C4-2B (cell line): ENCODE results near the gene KLK6.
"Not testable (repeated sequence)": the region's sequence is repeated elsewhere in the genome, so short reads cannot be mapped to it uniquely, and the experiment has no call there.

Source experiments
- H3K27ac ChIP-seq: fragments of 450-650 bp; 2 replicates; pipeline ENCODE4 v1.5.1; 2017
- CTCF ChIP-seq: fragments of 450-650 bp; conservative IDR thresholded peaks from 2 replicates; pipeline ENCODE4 v1.5.1; 2017; ENCODE audit warnings: mild to moderate bottlenecking
- ZFX ChIP-seq: fragments of 450-650 bp; IDR thresholded peaks from 2 replicates; pipeline ENCODE4 v1.6.1; 2017

The KLK6 gene

GRCh38 chr19:50992666-50993035 lies 23.3 kb upstream of the KLK6 start:
- TF ChIP-seq CTCF = no peak
- H3K27ac ChIP-seq = no peak overlapping the region

GRCh38 chr19:50984416-50984815 lies 15.0 kb upstream of the KLK6 start:
- not testable (repeated sequence) for H3K27ac ChIP-seq

- TF ChIP-seq CTCF (no peak), ZFX (no peak)
- H3K27ac ChIP-seq = no peak within 1 kb of the TSS
Measured at GRCh38 chr19:50983625-50984292, 14.4 kb upstream of the KLK6 start, which contains the start of gene KLK7. Gene KLK7, minus strand, starts transcription at chr19:50983917. Its CDS starts 1,518 bp downstream, at chr19:50982399.

- TF ChIP-seq ZFX (no peak), CTCF (no peak)
- H3K27ac ChIP-seq = no peak overlapping the region
Measured at GRCh38 chr19:50982186-50982585, 12.8 kb upstream of the KLK6 start.

GRCh38 chr19:50981587-50982146 lies 12.3 kb upstream of the KLK6 start:
- no peak for TF ChIP-seq ZFX
- TF ChIP-seq CTCF = no peak
- no peak overlapping the region for H3K27ac ChIP-seq

- no peak for TF ChIP-seq CTCF
- TF ChIP-seq ZFX = no peak
- no peak overlapping the region for H3K27ac ChIP-seq
Measured at GRCh38 chr19:50980208-50980607, 10.8 kb upstream of the KLK6 start.

- TF ChIP-seq ZFX (no peak), CTCF (no peak)
- H3K27ac ChIP-seq = no peak overlapping the region
Measured at GRCh38 chr19:50979758-50980157, 10.4 kb upstream of the KLK6 start.
